GM12878 (cell line): ENCODE data around the gene PAX1. TPM values are rescaled to one million over a fixed set of nuclear protein-coding genes. Genes with fewer than 3 reads are reported as not detected.

Experiments
- ATAC-seq: fragments of 200-7000 bp; cut with Tn5 transposase; 3 replicates; pipeline ENCODE4 v1.9.1; 2020; ENCODE audit warnings: mild to moderate bottlenecking, moderate library complexity
- BruUV-seq: library from RNA; stranded (reverse); fragments of 400-500 nt; replicated peaks from 2 replicates; lab custom pipeline; 2021; lab: Mats Ljungman, UMichigan
- CTCF ChIA-PET: fragments of 300-600 bp; sonication (Branson Sonifier 250); formaldehyde crosslinking; extraction: SDS; loops from one replicate; lab custom pipeline; 2021; ENCODE audit warnings: inconsistent platforms; lab: Yijun Ruan, JAX
- POLR2A ChIA-PET: fragments of 350-600 bp; formaldehyde crosslinking; extraction: SDS; loops from one replicate; lab custom pipeline; 2021; ENCODE audit warnings: inconsistent platforms; lab: Charles Lee
- RAD21 ChIA-PET: fragments of 300-600 bp; sonication (Branson Sonifier 250); formaldehyde crosslinking; loops from one replicate; lab custom pipeline; 2023; ENCODE audit warnings: antibody characterized with exemption; ENCODE audit not compliant: unreplicated experiment; lab: Charles Lee
- SMC1A ChIA-PET: fragments of 300-600 bp; sonication (Branson Sonifier 250); formaldehyde crosslinking; loops from one replicate; lab custom pipeline; 2023; ENCODE audit not compliant: unreplicated experiment, uncharacterized antibody; lab: Charles Lee
- DNase-seq: peaks from one replicate; pipeline ENCODE4 v3.0.0-alpha.2; 2011; ENCODE audit warnings: low read depth, low spot score
- FAIRE-seq: peaks from 3 replicates; lab custom pipeline; 2011; peaks lifted over from hg19 to GRCh38; lab: Jason Lieb, UNC
- H2AFZ ChIP-seq: 2 replicates; pipeline ENCODE4 v1.6.0; 2011; ENCODE audit warnings: low read depth, low read length, control low read depth; ENCODE audit not compliant: control insufficient read depth
- H3K27ac ChIP-seq: 2 replicates; pipeline ENCODE4 v1.5.1; 2011; ENCODE audit warnings: control low read depth; ENCODE audit not compliant: control insufficient read depth, insufficient read depth
- H3K27me3 ChIP-seq, 2 experiments: replicated peaks in 1 of 2; 2 replicates each; pipeline versions ENCODE4 v1.6.0 to v1.6.1; 2011; ENCODE audit warnings: low read length in 1 of 2; ENCODE audit not compliant: control insufficient read depth in 2 of 2, insufficient read depth in 2 of 2
- H3K36me3 ChIP-seq, 2 experiments: 2 replicates each; pipeline ENCODE4 v1.5.1; 2011; ENCODE audit warnings: low read length in 1 of 2; ENCODE audit not compliant: control insufficient read depth in 2 of 2, insufficient read depth in 2 of 2
- H3K4me1 ChIP-seq: 2 replicates; pipeline ENCODE4 v1.6.1; 2011; ENCODE audit warnings: mild to moderate bottlenecking, low read length, moderate library complexity, mixed read lengths; ENCODE audit not compliant: control insufficient read depth, insufficient read depth
- H3K4me2 ChIP-seq: 2 replicates; pipeline ENCODE4 v1.6.0; 2011; ENCODE audit warnings: control low read depth; ENCODE audit not compliant: control insufficient read depth, insufficient read depth
- H3K4me3 ChIP-seq: fragments of 200-600 bp; sonication (generic); 2 replicates; pipeline ENCODE4 v1.5.1; 2016
- H3K79me2 ChIP-seq: 2 replicates; pipeline ENCODE4 v1.6.0; 2011; ENCODE audit warnings: low read length; ENCODE audit not compliant: control insufficient read depth, insufficient read depth
- H3K9ac ChIP-seq: 2 replicates; pipeline ENCODE4 v1.8.0; 2011; ENCODE audit warnings: low read length, control low read depth, mixed read lengths; ENCODE audit not compliant: control insufficient read depth, insufficient read depth
- H3K9me3 ChIP-seq: replicated peaks from 3 replicates; pipeline ENCODE4 v1.5.1; 2011; ENCODE audit warnings: mild to moderate bottlenecking, low read length; ENCODE audit not compliant: control insufficient read depth, insufficient read depth
- H4K20me1 ChIP-seq: 2 replicates; pipeline ENCODE4 v1.6.0; 2011; ENCODE audit not compliant: control insufficient read depth, insufficient read depth
- BHLHE40 ChIP-seq, 2 experiments: fragments of 450-650 bp in 1 of 2; IDR thresholded peaks; 2 replicates each; pipeline ENCODE4 v1.6.1; 2011 to 2017; ENCODE audit warnings: low read depth in 2 of 2, borderline replicate concordance in 1 of 2, improper control_type of control experiment in 1 of 2, low read length in 1 of 2, mild to moderate bottlenecking in 1 of 2
- RAD21 ChIP-seq: IDR thresholded peaks from 2 replicates; pipeline ENCODE4 v1.6.1; 2011; ENCODE audit warnings: mild to moderate bottlenecking, low read depth, low read length, moderate library complexity; ENCODE audit not compliant: insufficient read depth
- RAD51 ChIP-seq: fragments of 450-650 bp; IDR thresholded peaks from 2 replicates; pipeline ENCODE4 v1.6.1; 2016; ENCODE audit warnings: moderate library complexity, mild to moderate bottlenecking, inconsistent platforms
- RBBP5 ChIP-seq: fragments of 200-600 bp; sonication (generic); conservative IDR thresholded peaks from 2 replicates; pipeline ENCODE4 v1.6.1; 2016
- SIN3A ChIP-seq: IDR thresholded peaks from 2 replicates; pipeline ENCODE4 v1.6.1; 2012; ENCODE audit warnings: low read depth, low read length, improper control_type of control experiment
- SMC3 ChIP-seq: IDR thresholded peaks from 2 replicates; pipeline ENCODE4 v1.6.1; 2011; ENCODE audit warnings: low read length, improper control_type of control experiment, borderline replicate concordance
- TCF3 ChIP-seq: IDR thresholded peaks from 2 replicates; pipeline ENCODE4 v1.6.1; 2012; ENCODE audit warnings: low read depth, mild to moderate bottlenecking, low read length, borderline replicate concordance; ENCODE audit not compliant: insufficient read depth
- WGBS: methylation state at CpG from one replicate; pipeline ENCODE4 v1.1.6; 2016; ENCODE audit warnings: low lambda C conversion rate; ENCODE audit not compliant: insufficient replicate concordance, insufficient coverage; ENCODE audit errors: missing lambda C conversion rate; 5-methylcytosine and 5-hydroxymethylcytosine counted together
- in situ Hi-C: fragments of 300-500 bp; cut with MboI; formaldehyde crosslinking; loops from 9 replicates; pipeline ENCODE4 v1.14.3; 2018; ENCODE audit warnings: mixed read lengths
- intact Hi-C: fragments of 100-400 bp; cut with micrococcal nuclease; formaldehyde crosslinking; loops from one replicate; pipeline ENCODE4 v1.14.2; 2022; ENCODE audit not compliant: unreplicated experiment
- polyA plus RNA-seq, 11 experiments: library from polyadenylated mRNA; depleted of rRNA in 4 of 11; unstranded in 6 of 11; stranded (reverse) in 5 of 11; fragments of >200 nt; fragmentation: Nextera tagmentation in 4 of 11; fragmentation: Illumina TruSeq in 1 of 11; extraction: Ambion mirVana in 4 of 11; extraction: Trizol in 1 of 11; gene quantifications; 1 replicate in 1 of 11; 2 replicates in 10 of 11; pipeline versions ENCODE4 v1.2.1 to v1.2.3, GENCODE V29; 2011 to 2016; ENCODE audit warnings: inconsistent platforms in 2 of 11, missing spikeins in 2 of 11, low read depth in 1 of 11
- total RNA-seq, 4 experiments: library from RNA; depleted of rRNA in 3 of 4; stranded (reverse); fragments of >200 nt in 3 of 4; fragmentation: Illumina TruSeq in 1 of 4; extraction: Trizol in 1 of 4; gene quantifications; 2 replicates each; pipeline versions ENCODE4 v1.2.1 to v1.2.3, GENCODE V29; 2013 to 2021
- TF ChIP-seq, protein P1 (sequence below), 3 experiments: IDR thresholded peaks in 2 of 3; conservative IDR thresholded peaks in 1 of 3; 2 replicates each; pipeline ENCODE4 v1.5.1; 2011; ENCODE audit warnings: low read depth in 3 of 3, low read length in 3 of 3, mild to moderate bottlenecking in 3 of 3, control low read depth in 2 of 3, moderate library complexity in 2 of 3, inconsistent platforms in 1 of 3, mixed read lengths in 1 of 3; ENCODE audit not compliant: control insufficient read depth in 2 of 3, insufficient read depth in 1 of 3; ENCODE audit errors: extremely low read depth in 1 of 3

The PAX1 gene
- total and polyA plus RNA-seq, 10 of the 15 experiments (the other 5 are each of a cell fraction or from before 2014, with no cell fraction given): not detected

DNA sequence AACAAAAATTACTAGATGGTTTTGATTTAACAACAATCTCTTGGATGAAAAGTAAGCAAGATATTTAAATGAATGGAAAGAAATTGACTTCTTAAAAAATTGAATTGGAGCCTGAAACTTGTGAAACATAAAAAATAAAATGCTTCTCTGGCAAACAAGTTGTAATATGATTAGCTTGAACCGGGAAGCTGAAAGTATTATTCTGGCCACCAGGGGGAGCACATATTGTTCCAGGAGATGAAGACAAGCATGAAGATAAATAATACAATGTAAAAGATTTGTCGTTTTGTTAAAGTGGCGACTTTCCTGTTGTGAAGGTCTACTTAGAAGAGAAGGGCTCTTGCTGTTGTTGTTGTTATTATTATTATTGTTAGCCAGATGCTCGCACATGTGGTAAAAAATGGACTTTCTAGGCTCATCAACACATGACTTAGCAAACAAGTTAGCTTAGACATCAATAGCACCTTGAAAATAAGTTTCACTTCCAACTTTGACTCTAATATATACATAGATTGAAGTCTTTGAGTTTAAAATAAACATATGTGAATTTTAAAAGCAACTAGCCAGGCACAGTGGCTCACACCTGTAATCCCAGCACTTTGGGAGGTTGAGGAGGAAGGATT is 14.2 kb downstream of the PAX1 start:
- RAD21 ChIA-PET: interaction anchor here (0.8 to 1.5 kb wide), 4 partner anchors 39 to 593 kb away, joined by 3 to 10 read pairs (median 4); no protein-coding TSS in a partner anchor
- intact Hi-C loops: loop anchor here (2.0 to 5.0 kb wide), 3 partner anchors 388 to 593 kb away; no protein-coding TSS in a partner anchor
- TF ChIP-seq SIN3A (no peak), BHLHE40 (IDR thresholded peaks at IDR 0.05; ENCODE audit: borderline replicate concordance in 1 of 2, low read depth in 2 of 2, low read length in 1 of 2) (no peak), RAD51 (no peak), RAD21 (peak; percentile 47), RBBP5 (no peak), SMC3 (peak; percentile 64; the same call in 1 of the 2 replicates), TCF3 (no peak)
- TF ChIP-seq, protein P1, sequence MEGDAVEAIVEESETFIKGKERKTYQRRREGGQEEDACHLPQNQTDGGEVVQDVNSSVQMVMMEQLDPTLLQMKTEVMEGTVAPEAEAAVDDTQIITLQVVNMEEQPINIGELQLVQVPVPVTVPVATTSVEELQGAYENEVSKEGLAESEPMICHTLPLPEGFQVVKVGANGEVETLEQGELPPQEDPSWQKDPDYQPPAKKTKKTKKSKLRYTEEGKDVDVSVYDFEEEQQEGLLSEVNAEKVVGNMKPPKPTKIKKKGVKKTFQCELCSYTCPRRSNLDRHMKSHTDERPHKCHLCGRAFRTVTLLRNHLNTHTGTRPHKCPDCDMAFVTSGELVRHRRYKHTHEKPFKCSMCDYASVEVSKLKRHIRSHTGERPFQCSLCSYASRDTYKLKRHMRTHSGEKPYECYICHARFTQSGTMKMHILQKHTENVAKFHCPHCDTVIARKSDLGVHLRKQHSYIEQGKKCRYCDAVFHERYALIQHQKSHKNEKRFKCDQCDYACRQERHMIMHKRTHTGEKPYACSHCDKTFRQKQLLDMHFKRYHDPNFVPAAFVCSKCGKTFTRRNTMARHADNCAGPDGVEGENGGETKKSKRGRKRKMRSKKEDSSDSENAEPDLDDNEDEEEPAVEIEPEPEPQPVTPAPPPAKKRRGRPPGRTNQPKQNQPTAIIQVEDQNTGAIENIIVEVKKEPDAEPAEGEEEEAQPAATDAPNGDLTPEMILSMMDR (IDR thresholded peaks at IDR 0.05 in 2 of 3, conservative IDR thresholded peaks at IDR 0.05 in 1 of 3; ENCODE audit: control insufficient read depth in 2 of 3, extremely low read depth in 1 of 3, insufficient read depth in 1 of 3, low read depth in 3 of 3, low read length in 3 of 3): peak; percentile 59 to 70 (median 66)
- TF ChIP-seq, all 136 proteins: peak for 3
- Histone ChIP-seq H3K4me3 (no peak overlapping the region), H3K9me3 (no peaks in the 10 kb centered on the region), H2AFZ (no peak overlapping the region), H4K20me1 (no peaks in the 10 kb centered on the region), H3K4me2 (no peak overlapping the region), H3K27me3 (peaks cover 0 to 4% of the 10 kb centered on the region in 2 experiments; a peak in 1 of 4 replicates), H3K27ac (no peak overlapping the region), H3K9ac (no peak overlapping the region), H3K36me3 (no peaks in the 10 kb centered on the region), H3K4me1 (no peaks in the 10 kb centered on the region), H3K79me2 (no peaks in the 10 kb centered on the region)
- POLR2A ChIA-PET: no interaction called here
- WGBS: 3% methylated on average over 4 of the region's 4 CpGs
- FAIRE-seq (peak; percentile 71), DNase-seq (peak; percentile 12), ATAC-seq (peak; percentile 71)
- BruUV-seq: no TSS peak
- SMC1A ChIA-PET: interaction anchor here (0.5 to 1.6 kb wide), 15 partner anchors 8 to 595 kb away, joined by 3 to 10 read pairs (median 4); no protein-coding TSS in a partner anchor
- CTCF ChIA-PET: interaction anchor here (0.5 to 2.9 kb wide), 48 partner anchors 9 to 963 kb away, joined by 3 to 34 read pairs (median 4); partner anchors contain the start of gene PAX1
- in situ Hi-C loops: loop anchor here (10.0 kb wide), 1 partner anchor 595 kb away; no protein-coding TSS in a partner anchor
